Mammary epithelial cell (primary cell): ENCODE measurements around the gene EVI5L.

Source experiments
- EZH2 ChIP-seq: IDR thresholded peaks from 2 replicates; pipeline ENCODE4 v1.6.1; 2012; ENCODE audit warnings: low read length, inconsistent platforms, borderline replicate concordance
- TF ChIP-seq, protein P1 (sequence below), 2 donors: IDR thresholded peaks in 1 of 2; conservative IDR thresholded peaks in 1 of 2; 2 replicates each; pipeline ENCODE4 v1.5.1; 2011 to 2012; ENCODE audit warnings: inconsistent platforms in 2 of 2, low read length in 2 of 2, mild to moderate bottlenecking in 2 of 2, control low read depth in 1 of 2, low read depth in 1 of 2; ENCODE audit not compliant: insufficient read depth in 1 of 2; ENCODE audit errors: extremely low read depth in 1 of 2

DNA sequence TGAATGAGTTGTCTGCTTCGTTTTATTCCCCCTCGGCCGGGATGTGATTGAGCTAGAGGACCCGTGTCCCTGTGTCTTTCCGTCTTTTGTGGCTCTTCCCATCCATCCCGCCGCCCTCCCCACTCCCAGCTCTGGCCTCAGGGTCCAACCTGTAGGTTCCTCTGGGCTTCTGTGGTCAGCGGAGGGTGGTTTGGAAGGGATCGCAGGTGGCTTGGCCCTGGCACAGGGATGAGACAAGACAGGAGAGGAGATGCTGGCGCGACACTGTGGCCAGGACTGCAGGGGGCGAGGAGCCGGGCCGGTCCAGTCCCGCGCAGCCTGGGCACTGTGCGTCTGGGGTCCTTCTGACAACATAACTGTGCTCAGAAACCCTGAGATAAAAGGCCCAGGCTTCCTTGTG, 2.0 kb downstream of the EVI5L start:
- TF ChIP-seq, protein P1, sequence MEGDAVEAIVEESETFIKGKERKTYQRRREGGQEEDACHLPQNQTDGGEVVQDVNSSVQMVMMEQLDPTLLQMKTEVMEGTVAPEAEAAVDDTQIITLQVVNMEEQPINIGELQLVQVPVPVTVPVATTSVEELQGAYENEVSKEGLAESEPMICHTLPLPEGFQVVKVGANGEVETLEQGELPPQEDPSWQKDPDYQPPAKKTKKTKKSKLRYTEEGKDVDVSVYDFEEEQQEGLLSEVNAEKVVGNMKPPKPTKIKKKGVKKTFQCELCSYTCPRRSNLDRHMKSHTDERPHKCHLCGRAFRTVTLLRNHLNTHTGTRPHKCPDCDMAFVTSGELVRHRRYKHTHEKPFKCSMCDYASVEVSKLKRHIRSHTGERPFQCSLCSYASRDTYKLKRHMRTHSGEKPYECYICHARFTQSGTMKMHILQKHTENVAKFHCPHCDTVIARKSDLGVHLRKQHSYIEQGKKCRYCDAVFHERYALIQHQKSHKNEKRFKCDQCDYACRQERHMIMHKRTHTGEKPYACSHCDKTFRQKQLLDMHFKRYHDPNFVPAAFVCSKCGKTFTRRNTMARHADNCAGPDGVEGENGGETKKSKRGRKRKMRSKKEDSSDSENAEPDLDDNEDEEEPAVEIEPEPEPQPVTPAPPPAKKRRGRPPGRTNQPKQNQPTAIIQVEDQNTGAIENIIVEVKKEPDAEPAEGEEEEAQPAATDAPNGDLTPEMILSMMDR (conservative IDR thresholded peaks at IDR 0.05 in 1 of 2, IDR thresholded peaks at IDR 0.05 in 1 of 2; ENCODE audit: extremely low read depth in 1 of 2, insufficient read depth in 1 of 2, low read depth in 1 of 2, low read length in 2 of 2), result no peak
- TF ChIP-seq EZH2, result no peak
